GM12864 (cell line): Measurements from ENCODE around the gene C11orf42.
"Not testable (repeated sequence)": the region's sequence is repeated elsewhere in the genome, so short reads cannot be mapped to it uniquely, and the experiment has no call there.

ENCODE experiments used
- DNase-seq: peaks from one replicate; pipeline ENCODE4 v3.0.0-alpha.2; 2011; ENCODE audit warnings: low read depth
- H3K4me3 ChIP-seq: 2 replicates; pipeline ENCODE4 v1.5.1; 2011; ENCODE audit warnings: mild to moderate bottlenecking, low read depth, low read length, control low read depth
- TF ChIP-seq, protein P1 (sequence below): IDR thresholded peaks from 2 replicates; pipeline ENCODE4 v1.5.1; 2011; ENCODE audit warnings: low read depth, mild to moderate bottlenecking, moderate library complexity, low read length, control low read depth, inconsistent platforms; ENCODE audit errors: missing control alignments

Gene C11orf42

DNA sequence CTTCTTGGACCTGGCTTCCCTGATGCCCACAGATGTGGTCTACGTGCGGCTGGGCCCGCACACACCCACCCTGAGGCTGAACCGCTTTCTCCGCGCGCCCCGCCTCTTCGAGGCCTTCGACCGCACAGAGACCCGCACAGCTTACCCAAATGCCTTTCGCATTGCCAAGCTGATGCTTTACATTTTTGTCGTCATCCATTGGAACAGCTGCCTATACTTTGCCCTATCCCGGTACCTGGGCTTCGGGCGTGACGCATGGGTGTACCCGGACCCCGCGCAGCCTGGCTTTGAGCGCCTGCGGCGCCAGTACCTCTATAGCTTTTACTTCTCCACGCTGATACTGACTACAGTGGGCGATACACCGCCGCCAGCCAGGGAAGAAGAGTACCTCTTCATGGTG lies 34.8 kb downstream of the C11orf42 start:
- TF ChIP-seq, protein P1, sequence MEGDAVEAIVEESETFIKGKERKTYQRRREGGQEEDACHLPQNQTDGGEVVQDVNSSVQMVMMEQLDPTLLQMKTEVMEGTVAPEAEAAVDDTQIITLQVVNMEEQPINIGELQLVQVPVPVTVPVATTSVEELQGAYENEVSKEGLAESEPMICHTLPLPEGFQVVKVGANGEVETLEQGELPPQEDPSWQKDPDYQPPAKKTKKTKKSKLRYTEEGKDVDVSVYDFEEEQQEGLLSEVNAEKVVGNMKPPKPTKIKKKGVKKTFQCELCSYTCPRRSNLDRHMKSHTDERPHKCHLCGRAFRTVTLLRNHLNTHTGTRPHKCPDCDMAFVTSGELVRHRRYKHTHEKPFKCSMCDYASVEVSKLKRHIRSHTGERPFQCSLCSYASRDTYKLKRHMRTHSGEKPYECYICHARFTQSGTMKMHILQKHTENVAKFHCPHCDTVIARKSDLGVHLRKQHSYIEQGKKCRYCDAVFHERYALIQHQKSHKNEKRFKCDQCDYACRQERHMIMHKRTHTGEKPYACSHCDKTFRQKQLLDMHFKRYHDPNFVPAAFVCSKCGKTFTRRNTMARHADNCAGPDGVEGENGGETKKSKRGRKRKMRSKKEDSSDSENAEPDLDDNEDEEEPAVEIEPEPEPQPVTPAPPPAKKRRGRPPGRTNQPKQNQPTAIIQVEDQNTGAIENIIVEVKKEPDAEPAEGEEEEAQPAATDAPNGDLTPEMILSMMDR = no peak
- no peak for DNase-seq
- H3K4me3 ChIP-seq = no peak overlapping the region

DNA sequence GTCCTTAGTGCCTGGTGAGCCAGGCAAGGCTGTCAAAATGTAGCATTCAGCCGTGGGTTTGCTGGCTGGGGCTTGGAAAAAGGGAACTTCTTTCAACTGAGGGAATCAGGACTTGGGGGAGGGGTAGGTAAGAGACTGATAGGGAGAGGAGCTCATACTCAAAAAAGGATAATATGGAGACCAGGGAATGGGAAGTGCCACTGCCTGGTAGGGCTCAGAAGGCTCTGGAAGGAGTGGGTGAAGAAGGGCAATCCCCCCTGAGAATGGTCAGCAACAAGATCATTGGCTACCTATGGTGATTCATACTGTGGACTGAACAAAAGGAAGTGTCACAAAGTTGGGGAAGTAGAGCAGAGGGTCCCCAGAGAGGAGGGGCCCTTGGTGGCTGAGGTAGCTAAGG lies 35.4 kb downstream of the C11orf42 start:
- no peak overlapping the region for H3K4me3 ChIP-seq
- TF ChIP-seq, protein P1 = no peak
- DNase-seq = no peak

DNA sequence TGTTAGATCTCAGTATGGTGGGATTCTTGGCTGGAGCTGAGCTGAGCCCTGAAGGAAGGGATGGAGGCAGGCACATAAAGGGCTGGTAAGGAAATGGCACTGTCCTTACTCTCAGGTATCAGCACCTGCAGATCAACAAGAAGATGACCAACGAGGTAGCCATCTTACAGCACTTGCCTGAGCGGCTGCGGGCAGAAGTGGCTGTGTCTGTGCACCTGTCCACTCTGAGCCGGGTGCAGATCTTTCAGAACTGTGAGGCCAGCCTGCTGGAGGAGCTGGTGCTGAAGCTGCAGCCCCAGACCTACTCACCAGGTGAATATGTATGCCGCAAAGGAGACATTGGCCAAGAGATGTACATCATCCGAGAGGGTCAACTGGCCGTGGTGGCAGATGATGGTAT lies 36.0 kb downstream of the C11orf42 start:
- H3K4me3 ChIP-seq = no peak overlapping the region
- DNase-seq = no peak
- TF ChIP-seq, protein P1 = no peak

DNA sequence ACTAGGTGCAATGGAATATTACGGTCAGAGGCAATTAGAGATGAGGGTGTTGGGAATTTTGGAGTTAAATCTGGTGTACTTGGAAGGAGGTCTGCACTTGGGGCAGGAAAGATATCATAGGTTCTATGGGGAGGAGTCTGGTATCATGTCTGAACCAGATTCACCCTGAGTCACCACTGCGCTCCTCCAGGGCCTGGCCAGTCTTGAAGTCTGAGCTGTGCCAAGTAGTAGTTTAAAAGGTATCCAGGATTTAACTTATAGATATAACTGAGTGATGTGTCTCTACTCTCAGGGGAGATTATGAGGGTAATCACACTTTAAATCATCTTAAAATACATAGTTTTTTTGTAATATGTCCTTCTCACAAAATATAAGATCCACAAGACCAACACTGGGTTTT lies 40.2 kb downstream of the C11orf42 start:
- no peak overlapping the region for H3K4me3 ChIP-seq
- DNase-seq = no peak
- TF ChIP-seq, protein P1 = no peak

DNA sequence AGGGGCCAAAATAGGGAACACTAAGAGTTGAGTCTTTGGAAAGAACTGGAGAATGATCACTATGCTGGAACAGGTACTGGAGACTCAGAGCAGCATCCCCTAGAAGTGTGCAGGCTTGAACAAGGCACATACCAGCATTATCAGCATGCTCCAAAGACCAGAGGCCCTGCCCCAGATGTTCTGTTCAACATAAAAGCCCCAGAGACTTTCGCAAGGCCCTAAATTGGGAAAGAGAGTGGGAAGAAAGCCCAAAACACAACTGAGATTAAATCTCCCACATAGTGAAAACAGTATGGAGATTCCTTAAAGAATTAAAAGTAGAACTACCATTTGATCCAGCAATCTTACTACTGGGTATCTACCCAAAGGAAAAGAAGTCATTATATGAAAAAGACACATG lies 42.9 kb downstream of the C11orf42 start:
- no peak for DNase-seq
- H3K4me3 ChIP-seq = no peak overlapping the region
- TF ChIP-seq, protein P1 = no peak

DNA sequence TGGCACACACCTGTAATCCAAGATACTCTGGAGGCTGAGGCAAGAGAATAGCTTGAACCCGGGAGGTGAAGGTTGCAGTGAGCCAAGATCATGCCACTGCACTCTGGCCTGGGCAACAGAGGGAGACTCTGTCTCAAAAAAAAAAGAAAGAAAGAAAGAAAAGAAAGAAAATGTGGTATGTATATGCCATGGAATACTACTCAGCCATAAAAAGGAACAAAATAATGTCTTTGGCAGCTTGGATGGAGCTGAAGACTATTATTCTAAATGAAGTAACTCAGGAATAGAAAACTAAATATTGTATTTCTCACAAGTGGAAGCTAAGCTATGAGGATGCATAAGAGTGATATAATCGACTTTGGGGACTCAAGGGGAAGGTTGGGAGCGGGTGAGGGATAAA lies 43.5 kb downstream of the C11orf42 start:
- DNase-seq, H3K4me3 ChIP-seq: not testable (repeated sequence)

DNA sequence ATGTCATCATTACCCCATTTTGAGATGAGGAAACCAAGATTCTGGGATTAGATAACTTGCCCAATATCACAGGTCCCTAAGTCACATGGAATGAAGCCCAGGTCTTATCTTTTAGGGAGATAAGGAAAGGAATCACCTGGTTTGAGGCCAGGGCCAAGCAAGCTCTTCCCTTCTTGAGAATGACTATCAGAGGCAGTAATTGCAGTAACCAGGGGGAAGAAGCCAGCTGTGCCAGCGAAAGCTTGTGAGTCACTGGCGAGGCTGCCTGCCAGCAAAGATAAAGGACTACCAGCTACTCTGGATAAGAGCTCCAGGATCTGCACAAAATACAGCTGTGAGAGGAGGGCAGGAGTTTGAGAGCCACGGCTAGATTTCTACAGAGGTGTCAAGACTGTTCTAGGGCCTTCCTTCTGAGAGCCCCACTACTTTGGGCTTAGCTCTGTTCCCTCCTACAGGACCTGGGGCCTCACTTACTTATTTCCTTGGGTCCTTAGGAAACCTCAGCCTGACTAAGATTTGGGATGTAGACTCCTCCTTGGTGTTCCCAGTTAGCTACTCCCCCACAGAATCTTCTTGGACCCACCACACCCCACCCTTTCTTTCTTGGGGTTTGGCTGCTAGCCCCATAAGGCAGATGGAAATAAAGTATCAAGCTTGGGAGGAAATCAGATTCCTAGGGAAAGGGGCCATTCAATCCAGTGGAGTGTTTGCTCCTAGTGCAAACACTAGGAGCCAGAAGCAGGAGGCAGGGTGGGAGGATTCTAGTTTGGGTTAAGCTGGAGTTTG lies 44.6 kb downstream of the C11orf42 start:
- DNase-seq = no peak
- H3K4me3 ChIP-seq = no peak overlapping the region
- TF ChIP-seq, protein P1 = no peak
